ENCODE results near the gene BTLA. TPM values are rescaled to one million over a fixed set of nuclear protein-coding genes. Genes with fewer than 3 reads are reported as not detected.

The BTLA gene, protein sequence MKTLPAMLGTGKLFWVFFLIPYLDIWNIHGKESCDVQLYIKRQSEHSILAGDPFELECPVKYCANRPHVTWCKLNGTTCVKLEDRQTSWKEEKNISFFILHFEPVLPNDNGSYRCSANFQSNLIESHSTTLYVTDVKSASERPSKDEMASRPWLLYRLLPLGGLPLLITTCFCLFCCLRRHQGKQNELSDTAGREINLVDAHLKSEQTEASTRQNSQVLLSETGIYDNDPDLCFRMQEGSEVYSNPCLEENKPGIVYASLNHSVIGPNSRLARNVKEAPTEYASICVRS
- not detected in 2 replicates for total RNA-seq

DNA sequence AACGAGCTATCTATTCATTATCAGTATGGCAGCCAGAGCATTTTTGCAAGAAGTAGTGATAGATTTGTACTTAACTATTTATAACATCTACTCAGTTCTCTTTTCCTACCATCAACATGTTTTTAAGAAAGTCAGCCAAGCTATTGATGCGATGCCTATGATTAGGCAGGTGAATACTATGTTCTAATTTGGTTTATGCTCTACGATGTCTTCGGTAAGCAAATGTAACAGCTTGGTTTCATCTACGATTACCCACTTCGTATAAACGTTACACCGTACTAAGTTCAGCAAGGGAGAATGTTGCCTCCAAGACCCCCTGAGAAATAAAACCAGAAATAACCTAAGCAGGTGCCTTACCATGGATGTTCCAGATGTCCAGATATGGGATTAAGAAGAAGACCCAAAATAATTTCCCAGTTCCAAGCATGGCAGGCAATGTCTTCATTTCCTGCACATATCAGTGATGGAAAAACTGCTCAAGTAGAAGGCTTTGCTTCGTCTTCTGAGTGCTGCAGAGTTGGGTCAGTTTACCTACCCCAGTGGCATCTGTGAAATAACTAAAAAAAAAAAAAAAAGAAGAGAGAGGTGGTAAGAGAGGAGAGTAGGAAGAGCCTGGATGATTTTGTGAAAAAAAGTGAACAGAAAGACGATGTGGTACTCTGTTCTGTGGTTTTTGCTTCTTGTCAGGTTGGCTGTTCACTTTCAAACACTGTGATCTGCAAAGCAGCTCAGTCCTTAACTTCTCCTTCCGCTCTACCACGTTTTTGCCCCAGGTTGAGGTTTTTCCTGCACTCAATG, at the start of gene BTLA:
BTLA (minus strand) TSS at position 559 of the 798 bp plus-strand sequence; CDS start at position 445, 114 bp downstream.

Other genes starting within 250 kb of the BTLA start
- gene SLC9C1, start 205.3 kb downstream of the BTLA start, total RNA-seq: under 0.01 TPM in 1 of 2 replicates, not detected in the other
- gene CD200, start 166.3 kb downstream of the BTLA start, total RNA-seq: not detected in 2 replicates
- 67.3 and 81.6 TPM in 2 replicates for gene ATG3, start 62.5 kb upstream of the BTLA start, total RNA-seq
- 77.4 and 91.0 TPM in 2 replicates for gene SLC35A5, start 62.6 kb upstream of the BTLA start, total RNA-seq
- gene CCDC80, start 141.7 kb upstream of the BTLA start, total RNA-seq: 863 and 1,114 TPM in 2 replicates